Vagina (tissue), 2 donors: ENCODE measurements around the gene ERI2. TPM values are rescaled to one million over a fixed set of nuclear protein-coding genes. Genes with fewer than 3 reads are reported as not detected.

Experiments
- DNase-seq, 2 donors: peaks; one replicate each; pipeline ENCODE4 v3.0.0-alpha.2; 2017; ENCODE audit errors: extremely low spot score in 2 of 2
- H3K27ac ChIP-seq: fragments of 200-600 bp; sonication (generic); one replicate; pipeline ENCODE4 v1.5.1; 2019
- H3K27me3 ChIP-seq: fragments of 200-600 bp; sonication (generic); one replicate; pipeline ENCODE4 v1.5.1; 2019
- H3K36me3 ChIP-seq, 2 donors: fragments of 200-600 bp; sonication (generic); one replicate each; pipeline ENCODE4 v1.5.1; 2017 to 2019
- H3K4me1 ChIP-seq: fragments of 200-600 bp; sonication (generic); one replicate; pipeline ENCODE4 v1.5.1; 2019
- H3K4me3 ChIP-seq, 2 donors: fragments of 200-600 bp; sonication (generic); 1 replicate in 1 of 2; 2 replicates in 1 of 2; pipeline ENCODE4 v1.5.1; 2016 to 2019
- H3K9me3 ChIP-seq: fragments of 200-600 bp; sonication (generic); one replicate; pipeline ENCODE4 v1.5.1; 2019
- CTCF ChIP-seq, 3 experiments: fragments of 450-650 bp in 2 of 3; fragments of 200-600 bp in 1 of 3; sonication (generic) in 1 of 3; IDR thresholded peaks; one replicate each; pipeline ENCODE4 v1.5.1; 2017 to 2019; ENCODE audit warnings: antibody characterized with exemption in 3 of 3, mild to moderate bottlenecking in 2 of 3, moderate library complexity in 2 of 3
- POLR2A ChIP-seq, 2 donors: fragments of 450-650 bp; IDR thresholded peaks; one replicate each; pipeline ENCODE4 v1.6.1; 2017; ENCODE audit warnings: antibody characterized with exemption in 2 of 2, mild to moderate bottlenecking in 2 of 2, moderate library complexity in 2 of 2
- POLR2AphosphoS5 ChIP-seq, 2 donors: sonication (generic); formaldehyde crosslinking; IDR thresholded peaks; one replicate each; pipeline ENCODE4 v1.9.0; 2017; ENCODE audit warnings: antibody characterized with exemption in 2 of 2, mild to moderate bottlenecking in 2 of 2, low read depth in 1 of 2; ENCODE audit not compliant: insufficient read depth in 1 of 2
- intact Hi-C: fragments of 100-400 bp; cut with DNase I; formaldehyde crosslinking; loops from one replicate; pipeline ENCODE4 v1.15.1; 2023
- total RNA-seq: library from RNA; depleted of rRNA; stranded (reverse); fragments of >200 nt; gene quantifications from one replicate; pipeline ENCODE4 v1.2.3, GENCODE V29; 2016

The ERI2 gene
- total RNA-seq, 1 donor from 2014 or later: 6.4 TPM

GRCh38 chr16:20851601-20852000 lies 45.3 kb upstream of the ERI2 start:
- H3K36me3 ChIP-seq: no peaks in the 10 kb centered on the region
- no peak overlapping the region for H3K4me3 ChIP-seq
- H3K9me3 ChIP-seq: no peaks in the 10 kb centered on the region
- DNase-seq: peak in 1 of 2 donors; percentile 97
- peaks cover 40% of the 10 kb centered on the region for H3K4me1 ChIP-seq
- H3K27me3 ChIP-seq: no peaks in the 10 kb centered on the region
- TF ChIP-seq CTCF (IDR thresholded peaks at IDR 0.05): peak in 1 of 3 experiments; percentile 16
- TF ChIP-seq POLR2A (IDR thresholded peaks at IDR 0.05): no peak
- peak; percentile 54 to 95 for TF ChIP-seq POLR2AphosphoS5 (IDR thresholded peaks at IDR 0.05; ENCODE audit: insufficient read depth in 1 of 2, low read depth in 1 of 2)
- intact Hi-C loops: no loop called here
- H3K27ac ChIP-seq: peak overlapping the region; percentile 82

- H3K9me3 ChIP-seq: no peaks in the 10 kb centered on the region
- H3K36me3 ChIP-seq: no peaks in the 10 kb centered on the region
- intact Hi-C loops: no loop called here
- DNase-seq: no peak
- H3K27me3 ChIP-seq: no peaks in the 10 kb centered on the region
- H3K4me3 ChIP-seq: no peak overlapping the region
- TF ChIP-seq CTCF (IDR thresholded peaks at IDR 0.05): no peak
- no peak for TF ChIP-seq POLR2AphosphoS5 (IDR thresholded peaks at IDR 0.05; ENCODE audit: insufficient read depth in 1 of 2, low read depth in 1 of 2)
- no peak for TF ChIP-seq POLR2A (IDR thresholded peaks at IDR 0.05)
- peaks cover 40% of the 10 kb centered on the region for H3K4me1 ChIP-seq
- peak overlapping the region; percentile 82 for H3K27ac ChIP-seq
These were observed 44.7 kb upstream of the ERI2 start for GRCh38 chr16:20850981-20851380.

- no peaks in the 10 kb centered on the region for H3K27me3 ChIP-seq
- no peaks in the 10 kb centered on the region for H3K9me3 ChIP-seq
- H3K27ac ChIP-seq: peak overlapping the region; percentile 82
- H3K4me1 ChIP-seq: peaks cover 40% of the 10 kb centered on the region
- DNase-seq: no peak
- H3K4me3 ChIP-seq: no peak overlapping the region
- TF ChIP-seq CTCF (IDR thresholded peaks at IDR 0.05): peak; percentile 87 to 98 (median 91)
- no peak for TF ChIP-seq POLR2A (IDR thresholded peaks at IDR 0.05)
- TF ChIP-seq POLR2AphosphoS5 (IDR thresholded peaks at IDR 0.05; ENCODE audit: insufficient read depth in 1 of 2, low read depth in 1 of 2): peak in 1 of 2 donors; percentile 20
- intact Hi-C loops: loop anchor here (5.0 kb wide), 1 partner anchor 233 kb away; no protein-coding TSS in a partner anchor
- H3K36me3 ChIP-seq: no peaks in the 10 kb centered on the region
These were observed 43.5 kb upstream of the ERI2 start for GRCh38 chr16:20849589-20850390.

- no peak for DNase-seq
- no peaks in the 10 kb centered on the region for H3K27me3 ChIP-seq
- no peak overlapping the region for H3K27ac ChIP-seq
- H3K4me1 ChIP-seq: peaks cover 27% of the 10 kb centered on the region
- no peaks in the 10 kb centered on the region for H3K36me3 ChIP-seq
- H3K9me3 ChIP-seq: no peaks in the 10 kb centered on the region
- no peak for TF ChIP-seq POLR2A (IDR thresholded peaks at IDR 0.05)
- TF ChIP-seq CTCF (IDR thresholded peaks at IDR 0.05): no peak
- no peak for TF ChIP-seq POLR2AphosphoS5 (IDR thresholded peaks at IDR 0.05; ENCODE audit: insufficient read depth in 1 of 2, low read depth in 1 of 2)
- intact Hi-C loops: loop anchor here (5.0 kb wide), 1 partner anchor 235 kb away; no protein-coding TSS in a partner anchor
- H3K4me3 ChIP-seq: no peak overlapping the region
These were observed 41.3 kb upstream of the ERI2 start for GRCh38 chr16:20847550-20847949.

- H3K27me3 ChIP-seq: no peaks in the 10 kb centered on the region
- no peak for TF ChIP-seq POLR2A (IDR thresholded peaks at IDR 0.05)
- TF ChIP-seq CTCF (IDR thresholded peaks at IDR 0.05): no peak
- TF ChIP-seq POLR2AphosphoS5 (IDR thresholded peaks at IDR 0.05; ENCODE audit: insufficient read depth in 1 of 2, low read depth in 1 of 2): no peak
These were observed 40.3 kb upstream of the ERI2 start for GRCh38 chr16:20846551-20846950.

More at GRCh38 chr16:20846551-20846950, 40.3 kb upstream of the ERI2 start:
- Histone ChIP-seq H3K4me3 (no peak overlapping the region), H3K36me3 (no peaks in the 10 kb centered on the region), H3K27ac (peak overlapping the region; percentile 10), H3K9me3 (no peaks in the 10 kb centered on the region), H3K4me1 (peaks cover 17% of the 10 kb centered on the region)
- intact Hi-C loops: loop anchor here (5.0 kb wide), 1 partner anchor 236 kb away; no protein-coding TSS in a partner anchor
- no peak for DNase-seq
